GM21423 (cell line): ENCODE results near the gene ILK.

Source experiments
- ATAC-seq: cut with Tn5 transposase; IDR thresholded peaks from one replicate; pipeline ENCODE4 v1.9.1; 2021; ENCODE audit warnings: mild to moderate bottlenecking, moderate library complexity; ENCODE audit not compliant: unreplicated experiment

ILK gene

DNA sequence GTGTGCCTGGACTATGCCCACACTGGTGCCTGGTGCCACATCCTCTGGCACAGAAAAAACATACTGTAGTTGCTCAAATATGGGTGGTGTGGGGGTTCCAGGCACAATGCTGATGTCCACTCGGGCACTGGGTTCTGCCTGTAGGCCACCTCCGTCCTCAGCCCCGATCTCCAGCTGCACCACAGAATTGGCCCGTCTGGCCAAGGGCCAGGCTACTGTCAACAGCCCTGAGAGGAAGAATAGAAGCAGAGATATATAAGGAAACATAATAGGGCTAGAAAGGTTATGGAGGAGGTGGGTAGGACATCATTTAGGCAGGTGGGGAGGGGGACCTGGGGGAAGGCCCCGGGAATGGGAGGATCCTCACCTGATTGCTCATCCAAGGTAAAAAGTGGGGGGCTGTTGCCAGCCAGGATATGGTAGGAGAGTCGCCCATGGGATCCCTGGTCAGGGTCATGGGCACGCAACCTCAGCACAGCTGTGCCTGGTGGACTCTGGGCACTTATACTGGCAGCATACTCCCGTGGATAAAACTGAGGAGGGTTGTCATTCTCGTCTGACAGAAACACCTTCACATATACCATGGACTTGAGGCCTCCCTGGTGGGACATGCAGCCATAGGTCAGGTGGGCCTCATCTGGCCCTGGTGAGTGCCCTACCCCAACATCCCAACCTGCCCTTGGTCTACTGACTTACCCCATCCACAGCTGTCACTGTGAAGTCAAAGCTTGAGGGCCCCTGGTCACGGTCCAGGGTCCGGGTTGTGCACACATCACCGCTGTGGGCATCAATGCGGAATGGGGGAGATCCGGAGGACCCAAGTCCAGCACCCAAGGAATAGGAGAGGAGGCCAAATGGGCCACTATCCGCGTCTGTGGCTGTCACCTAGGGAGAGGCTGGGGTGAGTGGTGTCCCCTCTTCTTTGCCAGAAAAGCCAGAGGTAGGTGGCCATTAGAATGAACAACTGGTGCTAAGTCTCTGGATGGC, 30.1 kb downstream of the ILK start:
- no peak for ATAC-seq

DNA sequence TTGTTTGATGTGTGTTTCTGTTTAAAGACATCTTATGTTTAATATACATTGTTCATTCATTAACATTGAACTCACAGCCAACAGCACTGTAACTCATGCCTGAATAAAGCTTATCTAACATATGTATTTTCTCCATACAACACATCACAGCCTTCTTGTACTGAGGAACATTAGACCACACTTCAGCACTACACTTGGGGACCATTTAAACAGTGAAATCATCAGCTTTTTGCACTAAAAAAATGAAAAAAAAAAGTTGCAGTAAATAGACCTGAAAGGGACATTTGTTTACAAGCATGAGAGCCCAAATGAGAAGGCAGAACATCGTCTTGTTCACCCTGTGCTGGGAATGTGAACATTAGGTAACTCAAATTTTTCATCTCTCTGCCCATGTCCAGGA, 31.0 kb downstream of the ILK start:
- no peak for ATAC-seq

DNA sequence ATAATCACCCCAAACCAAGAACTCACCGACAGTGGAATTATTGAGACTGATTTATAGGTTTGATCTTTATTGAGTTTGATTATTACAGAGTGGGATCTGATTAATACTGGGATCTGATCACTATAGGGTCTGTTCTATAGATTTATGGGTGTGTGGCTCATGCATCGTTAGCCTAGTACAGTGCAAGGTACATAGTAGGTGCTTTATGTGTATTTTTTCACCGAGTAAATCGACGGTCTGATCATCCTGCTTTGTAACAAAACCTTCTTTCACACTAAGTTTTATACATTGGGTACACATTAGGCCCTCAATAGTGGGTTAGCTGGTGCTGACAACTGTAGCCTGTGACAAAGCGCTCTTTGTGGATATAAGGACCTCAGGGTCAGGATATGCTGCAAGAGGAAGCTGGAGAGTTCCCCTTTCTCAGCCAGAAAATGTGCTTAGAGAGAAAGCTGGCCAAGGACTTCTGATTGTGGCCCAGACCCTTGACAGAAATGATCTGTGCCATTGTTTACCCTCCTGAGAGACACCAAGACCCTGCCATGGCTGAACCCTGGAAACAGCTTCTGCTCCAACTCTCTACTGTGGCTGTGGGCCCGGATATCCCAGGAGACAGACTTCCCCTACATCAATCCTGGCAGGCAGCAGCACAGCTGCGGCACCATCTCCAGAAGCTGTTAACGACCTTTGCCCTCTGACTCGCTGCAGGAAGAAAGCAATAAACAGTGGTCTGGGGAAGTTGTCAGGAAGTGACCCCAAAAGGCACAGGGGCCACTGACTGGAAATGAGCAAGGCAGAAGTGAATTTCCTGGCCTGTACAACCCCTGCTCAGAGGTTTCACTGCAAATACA, 31.7 kb downstream of the ILK start:
- ATAC-seq, result no peak

DNA sequence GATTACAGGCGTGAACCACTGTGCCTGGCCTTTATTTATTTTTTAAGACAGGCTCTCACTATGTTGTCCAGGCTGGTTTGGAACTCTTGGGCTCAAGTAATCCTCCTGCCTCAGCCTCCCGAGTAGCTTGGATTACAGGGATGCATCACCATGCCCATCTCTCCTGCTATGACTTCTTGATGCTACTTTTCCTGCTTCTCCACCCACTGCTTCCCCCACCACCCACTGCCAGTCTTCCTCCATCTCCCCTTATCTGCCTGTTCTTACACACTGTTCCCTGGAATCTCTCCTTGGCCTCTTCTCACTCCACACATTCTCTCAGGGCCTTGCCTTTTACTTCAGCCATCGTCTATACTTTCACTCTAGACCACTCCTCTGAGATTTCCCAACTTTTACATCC, 32.9 kb downstream of the ILK start:
- ATAC-seq, result no peak

DNA sequence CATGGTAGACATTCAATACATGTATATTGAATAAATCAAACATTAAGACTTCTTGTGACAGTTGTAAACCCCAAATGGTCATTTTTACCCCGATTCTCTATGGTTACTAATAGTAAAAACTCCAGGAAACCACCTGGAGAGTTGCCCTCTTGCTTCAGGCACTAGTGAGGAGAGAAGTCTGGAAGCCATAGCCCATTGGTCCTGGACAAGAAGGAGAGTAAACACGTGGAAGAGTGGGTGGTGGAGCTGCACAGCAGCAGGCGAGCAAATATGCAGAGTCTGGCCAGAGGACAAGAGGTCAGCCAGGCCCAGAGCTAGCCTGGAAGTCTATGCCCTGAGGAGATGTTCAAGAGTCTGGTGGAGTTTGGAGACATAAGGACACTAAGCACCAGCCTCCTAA, 34.3 kb downstream of the ILK start:
- no peak for ATAC-seq

DNA sequence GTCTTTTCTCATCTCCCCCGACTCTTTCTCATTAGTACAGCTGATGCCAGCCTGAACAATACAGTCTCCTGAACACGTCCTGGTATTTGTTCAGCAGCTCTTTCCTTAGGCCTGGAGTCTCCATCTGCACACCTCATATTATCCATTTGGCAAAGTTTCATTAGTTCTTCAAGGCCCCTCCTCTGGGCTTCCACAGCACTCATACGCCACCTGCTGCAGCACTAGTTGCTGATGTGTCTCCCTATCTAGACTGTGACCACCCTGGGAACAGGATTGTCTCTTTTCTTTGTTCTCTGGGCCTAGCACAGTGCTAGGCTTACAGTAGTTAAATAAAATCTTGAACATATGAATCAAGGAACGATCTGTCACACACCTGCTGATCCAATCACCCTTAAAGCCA, 34.9 kb downstream of the ILK start:
- ATAC-seq, result no peak

DNA sequence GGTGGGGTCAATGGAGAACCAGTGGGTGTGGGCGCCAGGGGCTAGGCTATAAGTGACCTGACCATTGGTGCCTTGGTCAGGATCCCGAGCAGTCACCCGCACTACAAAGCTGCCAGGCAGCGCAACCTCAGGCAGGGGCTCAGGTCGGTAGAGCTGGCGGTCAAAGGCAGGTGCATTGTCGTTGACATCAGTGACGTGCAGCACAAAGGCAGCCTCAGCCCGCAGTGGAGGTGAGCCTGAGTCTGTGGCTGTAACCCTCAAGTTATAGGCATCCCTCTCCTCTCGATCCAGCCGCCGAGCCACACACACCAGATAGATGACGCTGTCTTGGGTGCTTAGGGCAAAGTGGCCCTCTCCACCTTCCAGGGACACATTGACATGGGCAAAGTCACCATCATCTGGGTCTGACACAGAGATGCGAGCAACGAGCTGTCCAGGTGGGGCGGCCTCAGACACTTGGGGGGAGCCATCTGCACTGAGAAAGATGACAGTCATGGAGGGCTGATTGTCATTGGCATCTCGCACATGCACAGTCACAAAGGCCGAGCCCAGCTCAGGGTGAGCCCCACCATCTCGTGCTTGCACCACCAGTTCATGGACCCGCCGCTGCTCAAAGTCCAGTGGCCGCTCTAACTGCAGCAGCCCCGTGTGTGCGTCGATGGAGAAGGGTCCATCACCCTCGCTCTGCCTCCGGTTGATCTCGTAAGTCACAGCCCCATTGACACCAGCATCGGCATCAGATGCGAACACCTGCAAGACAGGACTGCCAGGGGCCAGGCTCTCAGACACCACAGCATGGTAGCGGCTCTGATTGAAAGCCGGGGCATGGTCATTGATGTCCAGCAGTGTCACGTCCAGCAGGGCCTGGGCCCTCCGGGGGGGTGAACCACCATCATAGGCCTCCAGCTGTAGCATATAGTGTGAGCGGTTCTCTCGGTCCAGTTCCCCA, 36.7 kb downstream of the ILK start:
- no peak for ATAC-seq

DNA sequence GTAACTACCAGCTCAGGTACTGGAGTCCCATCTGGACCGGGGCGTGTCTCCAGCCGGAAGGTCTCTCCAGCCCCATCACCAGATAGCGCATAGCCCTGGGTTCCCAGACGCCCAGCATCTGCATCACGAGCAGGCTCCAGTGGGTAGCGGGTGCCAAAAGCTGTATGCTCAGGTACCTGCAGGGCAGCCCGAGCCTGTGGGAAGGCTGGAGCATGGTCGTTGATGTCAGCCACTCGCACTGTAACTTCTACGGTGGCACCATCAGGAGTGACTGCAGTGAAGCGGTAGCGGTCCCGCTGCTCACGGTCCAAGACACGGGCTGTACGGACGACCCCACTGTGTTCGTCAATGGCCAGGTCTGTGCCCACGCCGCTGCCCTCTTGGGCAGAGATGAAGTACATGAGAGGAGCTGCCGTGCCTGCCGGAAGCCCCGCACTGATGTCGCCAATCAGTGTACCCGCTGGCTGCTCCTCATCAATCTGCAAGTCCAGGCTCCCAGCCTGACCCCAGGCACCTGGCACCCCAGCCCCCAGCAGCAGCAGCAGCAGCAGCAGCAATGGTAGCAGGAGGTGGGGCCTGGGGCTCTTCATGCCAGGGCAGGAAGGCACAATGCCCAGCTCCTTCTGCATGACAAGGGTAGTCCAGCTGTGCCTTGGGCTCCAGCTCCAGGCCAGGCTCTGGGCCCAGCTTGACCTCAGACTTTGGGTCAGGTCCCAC, 37.6 kb downstream of the ILK start:
- ATAC-seq, result no peak

DNA sequence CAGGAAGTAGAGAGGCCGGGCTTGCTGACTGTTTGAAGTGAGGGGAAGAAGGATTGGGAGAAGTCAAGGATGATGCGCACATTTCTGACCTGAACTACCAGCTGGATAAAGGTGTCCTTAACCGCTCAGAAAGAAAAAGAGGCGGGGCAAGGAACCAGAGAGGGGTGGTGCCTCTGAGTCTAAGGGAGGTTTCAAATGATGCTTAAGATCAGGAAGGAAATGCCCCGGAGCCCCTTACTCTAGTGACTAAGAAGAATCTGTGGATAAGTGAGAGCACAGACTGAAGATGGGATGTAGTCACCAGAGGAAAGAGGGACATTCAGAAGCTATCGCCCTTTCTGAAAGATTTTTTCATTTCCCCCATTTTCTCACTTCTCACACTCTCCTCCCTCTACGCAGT, 39.4 kb downstream of the ILK start:
- ATAC-seq, result no peak

DNA sequence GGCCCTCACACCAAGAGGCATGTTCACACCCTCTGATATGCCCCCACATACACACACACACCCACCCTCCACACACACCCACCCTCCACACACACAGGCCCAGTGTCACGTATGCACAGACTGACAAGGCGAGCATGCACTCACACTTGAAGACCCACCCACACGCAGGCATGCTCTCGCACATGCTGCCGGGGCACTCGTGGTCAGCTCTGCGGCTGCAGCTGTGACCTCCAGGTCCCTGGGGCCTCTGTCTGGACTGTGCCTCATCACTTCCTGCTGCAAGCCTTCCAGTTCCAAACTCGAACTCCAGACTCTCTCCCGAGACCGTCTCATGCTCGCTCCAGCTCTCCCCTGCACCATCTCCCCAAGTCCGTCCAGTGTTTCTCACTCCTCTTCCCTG, 42.5 kb downstream of the ILK start:
- ATAC-seq, result no peak

DNA sequence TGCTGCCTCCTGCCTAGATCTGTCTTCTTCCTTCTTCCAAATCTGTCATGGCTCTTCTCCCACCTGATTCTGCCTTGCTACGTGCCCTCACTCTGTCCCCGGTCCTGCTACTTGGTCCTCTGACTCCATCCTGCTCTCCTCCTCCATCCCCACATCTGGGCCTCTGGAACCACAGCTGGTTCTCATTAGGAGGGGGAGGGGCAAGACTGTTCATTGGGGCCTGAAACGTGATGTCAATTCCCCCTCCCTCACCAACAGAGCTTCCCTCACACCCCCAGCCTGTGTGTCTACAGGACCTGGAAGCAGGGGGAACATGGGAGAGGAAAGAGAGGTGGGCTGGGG, 43.0 kb downstream of the ILK start:
- ATAC-seq, result no peak

DNA sequence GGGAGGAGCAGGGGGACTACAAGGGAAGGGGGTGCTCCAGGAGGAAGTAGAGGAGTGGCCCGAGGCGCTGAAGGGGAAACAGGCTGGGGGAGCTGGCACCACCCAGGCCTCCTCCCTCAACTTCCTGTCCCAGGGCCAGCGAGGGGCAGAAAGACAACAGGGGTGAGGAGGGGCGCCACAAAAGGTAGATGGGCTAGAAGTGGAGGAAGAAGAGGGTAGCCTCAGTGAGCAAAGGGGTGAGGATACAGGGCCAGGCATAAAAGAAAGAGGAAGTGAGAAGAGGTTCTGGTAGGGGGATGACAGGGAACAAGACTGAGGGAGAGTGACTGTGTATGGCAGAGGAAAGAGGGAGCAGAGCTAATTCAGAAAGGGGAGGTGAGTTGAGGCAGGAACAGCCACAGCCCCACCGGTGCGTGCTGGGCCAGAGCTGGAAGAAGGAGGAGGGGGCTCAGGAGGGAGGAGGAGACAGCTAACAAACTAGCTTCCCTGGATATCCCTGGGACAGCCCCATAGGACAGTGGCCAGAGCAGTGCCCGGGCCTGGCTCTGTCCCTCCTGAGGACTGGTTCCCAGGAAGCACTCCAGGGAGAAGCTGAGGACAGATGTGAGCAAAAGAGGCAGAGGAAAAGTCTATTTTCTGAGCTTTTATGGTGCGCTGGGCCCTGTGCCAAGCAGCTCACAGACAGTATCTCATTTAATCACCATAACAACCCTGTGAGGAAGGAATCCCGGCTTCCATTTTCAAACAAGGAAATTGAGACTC, 43.5 kb downstream of the ILK start:
- peak; percentile 95 for ATAC-seq

DNA sequence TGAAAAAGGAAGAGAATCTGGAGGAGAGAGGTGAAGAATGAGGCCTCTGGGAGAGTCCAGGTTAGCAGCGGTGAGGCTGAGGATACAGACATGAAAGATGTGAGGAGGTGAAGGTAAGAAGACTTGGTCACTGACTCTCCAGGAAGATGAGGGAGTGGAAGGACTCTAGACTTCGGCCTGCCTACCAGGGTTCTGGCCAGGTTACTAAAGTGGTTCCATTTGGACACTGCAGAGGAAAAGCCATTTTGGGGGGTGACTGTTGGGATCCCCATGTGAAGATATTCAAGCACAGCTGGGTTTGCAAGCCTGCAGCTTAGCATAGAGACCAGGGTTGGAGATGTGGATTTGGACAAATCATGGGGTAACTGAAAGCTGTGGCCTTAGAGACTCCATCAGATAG, 44.3 kb downstream of the ILK start:
- ATAC-seq, result no peak

DNA sequence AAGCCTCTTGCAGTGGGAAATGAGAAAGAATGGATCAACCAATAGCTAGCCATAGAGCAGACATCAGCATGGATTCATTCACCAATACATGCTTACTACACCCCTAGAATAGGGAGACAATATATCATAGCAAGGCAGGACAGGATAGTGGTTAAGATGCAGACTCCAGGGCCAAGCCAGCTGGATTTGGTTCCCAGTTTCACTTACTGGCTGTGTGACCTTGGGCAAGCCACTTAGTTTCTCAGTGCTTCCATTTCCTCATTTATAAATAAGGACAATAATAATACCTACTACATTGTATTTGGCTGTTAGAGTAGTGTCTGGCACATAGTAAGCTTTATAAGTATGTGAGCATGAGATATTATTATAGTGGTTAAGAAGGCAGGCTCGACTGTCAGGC, 44.9 kb downstream of the ILK start:
- ATAC-seq, result no peak

DNA sequence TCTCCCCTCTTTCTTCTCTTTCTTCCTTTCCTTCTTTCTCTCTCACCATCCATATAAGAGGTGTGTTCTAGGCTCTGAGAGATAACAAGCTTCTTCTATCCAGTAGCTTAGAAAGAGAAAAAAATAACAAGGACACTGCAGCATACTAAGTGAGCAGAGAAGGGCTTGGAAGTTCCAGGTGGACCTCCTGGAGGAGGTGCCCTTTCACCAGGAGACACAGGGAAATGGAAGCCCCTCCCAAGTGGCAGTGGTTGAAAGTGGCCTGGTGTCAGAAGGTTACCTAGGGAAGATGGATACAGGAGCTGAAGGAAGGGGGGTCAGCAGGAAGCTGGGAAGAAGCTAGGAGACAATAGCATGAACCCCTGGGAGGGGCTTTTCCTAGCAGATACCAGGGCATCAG, 46.5 kb downstream of the ILK start:
- no peak for ATAC-seq

DNA sequence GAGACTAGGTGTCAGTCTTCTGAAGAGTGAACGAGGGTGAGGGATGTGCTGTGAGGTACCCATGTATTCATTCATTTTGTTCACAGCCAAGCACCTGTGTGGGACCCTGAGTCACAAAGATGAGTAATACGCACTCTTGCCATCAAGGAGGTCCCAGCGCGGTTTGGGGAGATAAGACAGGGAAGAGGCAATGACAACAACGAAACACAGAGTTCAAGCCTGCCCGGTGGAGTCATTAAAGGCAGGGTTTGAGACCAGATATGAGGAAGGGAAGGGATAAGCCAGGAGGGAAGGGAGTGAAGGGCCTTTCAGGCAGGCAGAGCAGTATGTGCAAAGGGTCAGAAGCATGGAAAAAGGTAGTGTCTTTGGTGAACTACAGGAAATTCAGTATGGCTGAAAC, 47.4 kb downstream of the ILK start:
- no peak for ATAC-seq

DNA sequence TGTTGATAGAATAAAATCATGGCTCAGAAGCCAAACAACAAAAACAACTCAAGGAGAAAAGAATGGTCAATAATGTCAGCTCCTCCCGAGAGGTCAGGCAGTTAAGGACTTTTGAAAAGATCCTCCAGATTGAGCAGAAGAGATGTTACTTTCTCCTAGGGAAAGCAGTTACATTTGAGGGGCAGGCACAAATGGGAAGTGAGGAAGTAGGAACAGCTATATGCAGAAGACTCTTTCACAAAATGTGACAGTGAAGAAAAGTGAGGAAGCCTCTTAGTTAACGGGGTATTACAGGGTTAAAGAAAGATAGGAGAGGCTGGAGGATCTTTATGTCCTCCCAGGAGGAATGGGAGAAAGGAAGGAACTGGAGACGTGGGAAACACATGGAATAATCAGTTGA, 48.6 kb downstream of the ILK start:
- ATAC-seq, result no peak

DNA sequence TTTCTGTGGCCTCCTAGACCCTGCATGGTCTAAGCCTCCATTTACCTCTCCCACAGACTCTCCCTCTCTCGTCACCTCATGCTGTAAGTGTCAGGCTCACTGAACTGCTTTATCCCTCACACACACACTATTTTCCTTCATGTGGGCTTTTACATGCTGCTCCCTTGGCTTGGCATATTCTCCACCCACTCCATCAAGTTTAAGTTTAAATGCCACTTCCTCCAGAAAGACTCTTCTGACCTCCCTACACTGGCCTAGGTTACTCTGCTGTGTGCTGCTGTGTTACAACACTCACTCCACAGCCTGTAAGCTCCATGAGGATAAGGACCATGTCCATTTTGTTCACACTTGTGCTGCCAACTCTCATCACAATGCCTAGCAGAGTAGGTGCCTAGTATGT, 49.5 kb downstream of the ILK start:
- no peak for ATAC-seq

DNA sequence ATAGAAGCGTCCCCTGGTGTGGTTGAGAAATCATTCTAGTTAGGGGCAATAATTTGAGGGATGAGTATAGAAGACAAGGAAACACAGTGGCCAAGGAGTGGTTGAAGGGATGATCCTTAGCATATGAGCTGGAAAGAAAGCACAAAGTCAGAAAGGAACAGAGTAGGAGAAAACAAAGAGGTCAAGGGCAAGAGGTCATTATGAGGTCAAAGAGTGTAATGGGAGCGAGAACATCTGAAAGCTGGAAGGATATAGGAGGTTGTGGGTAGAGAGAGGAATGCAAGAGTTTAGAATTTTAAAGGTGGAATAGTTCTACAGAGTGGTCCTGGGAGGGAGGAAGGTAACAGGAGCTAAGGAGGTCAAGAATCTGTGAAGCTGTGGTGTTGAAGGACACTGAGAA, 50.1 kb downstream of the ILK start:
- no peak for ATAC-seq
